CD4-positive, alpha-beta T cell treated with Interleukin-15 for 1 hour (primary cell): ENCODE data around the gene NOP10.

Experiments used
- DNase-seq: peaks from one replicate; pipeline ENCODE4 v3.0.0-alpha.2; 2020

Gene NOP10

DNA sequence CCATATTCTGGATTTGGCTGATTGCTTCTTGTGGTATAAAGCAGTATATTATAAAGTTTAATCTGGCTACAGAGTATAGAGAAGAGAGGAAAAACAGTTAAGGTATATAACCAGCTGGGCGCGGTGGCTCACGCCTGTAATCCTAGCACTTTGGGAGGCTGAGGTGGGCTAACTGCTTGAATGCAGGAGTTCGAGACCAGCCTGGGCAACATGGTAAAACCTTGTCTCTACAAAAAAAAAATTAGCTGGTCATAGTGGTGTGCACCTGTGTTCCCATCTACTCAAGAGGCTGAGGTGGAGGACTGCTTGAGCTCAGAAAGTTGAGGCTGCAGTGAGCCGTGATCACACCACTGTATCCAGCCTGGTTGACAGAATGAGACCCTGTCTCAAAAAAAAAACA, 12.7 kb downstream of the NOP10 start:
- DNase-seq, result no peak

DNA sequence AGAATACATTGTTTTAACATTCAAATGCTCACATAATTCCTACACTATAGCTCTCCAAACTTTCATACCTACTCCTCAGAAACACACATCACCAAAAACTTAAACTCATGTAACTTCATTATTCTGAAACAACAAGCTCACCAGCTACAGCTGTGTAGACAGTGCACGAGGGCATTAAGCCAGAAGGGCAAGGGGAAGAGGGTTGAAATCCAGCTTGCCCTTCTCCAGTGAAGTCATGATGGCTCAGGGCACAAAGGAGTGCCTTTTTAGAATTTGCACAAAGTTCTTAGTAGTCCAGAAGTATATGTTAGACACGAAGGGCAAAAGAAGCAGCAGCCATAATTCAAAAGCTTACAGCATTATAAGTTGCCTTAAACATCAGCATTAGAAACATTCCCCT, 13.9 kb downstream of the NOP10 start:
- no peak for DNase-seq

DNA sequence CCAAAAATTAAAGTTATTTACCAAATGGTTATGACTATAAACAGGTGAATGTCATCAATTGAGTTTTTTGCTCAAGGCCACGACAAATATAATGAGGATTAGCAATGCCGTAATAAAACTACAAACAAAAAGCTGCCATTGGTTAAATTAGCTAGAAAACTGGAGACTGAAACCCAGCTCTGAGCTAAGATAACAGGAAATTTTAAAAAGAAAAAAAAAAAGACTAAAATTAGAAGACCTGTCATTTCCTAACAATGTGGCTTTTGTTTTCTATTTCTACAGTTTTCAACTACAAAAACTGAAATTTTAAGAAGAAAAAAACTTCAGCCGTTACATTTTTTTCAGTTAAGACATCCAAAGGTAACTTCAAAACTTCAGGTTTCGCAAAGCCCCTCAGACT, 15.0 kb downstream of the NOP10 start:
- DNase-seq, result no peak

DNA sequence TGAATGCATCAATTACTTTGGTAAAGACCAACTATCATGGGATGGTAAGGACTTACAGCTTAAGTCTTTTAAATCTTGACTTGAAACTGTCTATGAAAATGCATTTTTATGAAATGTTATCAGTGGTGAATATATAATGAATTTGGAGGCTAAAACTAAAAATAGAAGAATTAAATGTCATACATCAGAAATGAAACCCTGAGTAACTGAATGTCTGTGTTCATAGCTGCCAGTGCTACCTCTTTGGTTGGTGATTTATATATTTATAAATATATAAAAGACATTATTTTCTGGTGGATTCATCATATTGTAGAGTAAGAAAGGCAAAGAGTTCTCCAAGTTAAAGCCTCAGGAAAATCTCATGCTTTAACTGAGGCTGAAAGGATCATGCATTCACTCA, 17.6 kb downstream of the NOP10 start:
- no peak for DNase-seq

DNA sequence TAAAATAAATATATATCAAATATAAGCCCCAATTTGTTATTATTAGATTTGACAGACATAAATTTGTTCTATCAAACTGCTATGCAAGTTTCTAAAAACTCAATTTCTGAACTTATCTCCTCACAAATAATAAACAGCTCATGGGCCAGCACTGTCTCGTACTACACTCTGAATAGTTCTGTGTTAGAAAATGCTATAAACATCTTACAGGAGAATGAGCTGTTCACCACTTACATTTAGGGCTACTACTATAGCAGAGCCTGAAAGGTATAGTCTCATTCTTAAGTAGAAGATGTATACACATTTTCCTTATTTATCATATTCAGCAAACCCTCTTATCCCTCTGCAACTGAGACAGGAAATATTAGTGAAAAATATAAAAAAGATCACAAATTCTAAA, 18.0 kb downstream of the NOP10 start:
- DNase-seq, result no peak

DNA sequence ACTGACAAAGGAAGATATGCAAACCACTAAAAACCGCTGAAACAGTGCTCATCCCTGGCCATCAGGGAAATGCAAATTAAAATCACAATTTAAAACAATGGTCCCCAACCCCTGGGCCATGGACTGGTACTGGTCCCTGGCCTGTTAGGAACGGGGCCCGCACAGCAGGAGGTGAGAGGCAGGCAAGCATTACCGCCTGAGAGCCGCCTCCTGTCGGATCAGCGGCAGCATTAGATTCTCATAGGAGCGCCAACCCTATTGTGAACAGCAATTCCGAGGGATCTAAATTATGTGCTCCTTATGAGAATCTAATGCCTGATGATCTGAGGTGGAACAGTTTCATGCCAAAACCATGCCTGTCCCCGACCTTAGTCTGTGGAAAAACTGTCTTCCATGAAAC, 19.7 kb downstream of the NOP10 start:
- DNase-seq, result no peak

DNA sequence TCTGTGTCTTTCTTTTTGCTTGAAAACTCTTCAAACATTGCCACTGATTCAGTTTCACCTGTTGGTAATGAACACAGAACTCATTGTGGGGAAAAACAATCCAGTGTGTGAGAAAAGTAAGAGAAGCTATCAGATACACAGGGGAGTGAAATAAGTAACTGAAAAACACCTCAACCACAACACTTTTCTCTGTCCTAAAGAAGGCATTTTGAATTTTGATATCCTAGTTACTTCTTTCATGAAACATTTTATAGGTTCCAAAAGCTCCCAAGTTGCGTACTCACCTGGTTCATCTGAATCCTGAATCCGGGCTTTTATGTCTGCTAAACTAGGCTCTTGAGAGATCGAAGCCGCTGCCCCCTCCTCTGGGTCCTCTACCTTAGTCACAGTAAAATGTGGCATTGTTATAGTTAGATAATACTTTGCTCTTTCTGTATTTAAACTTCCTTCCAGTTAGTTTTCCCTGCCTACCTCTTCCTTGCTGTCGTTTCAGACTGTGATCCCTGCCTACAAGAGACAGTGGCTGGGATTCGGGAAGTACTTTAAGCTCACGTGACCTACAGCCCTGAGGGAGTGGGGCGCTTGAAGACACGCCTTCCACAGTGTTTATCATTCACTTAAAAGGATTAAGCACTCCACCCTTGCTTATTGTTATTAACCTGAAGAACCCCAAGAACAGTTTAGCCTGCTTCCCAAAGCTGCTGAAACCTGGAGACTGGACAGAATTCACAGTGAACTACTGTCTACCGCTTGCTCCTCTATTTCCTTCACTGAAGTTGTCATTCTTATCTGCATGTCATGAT, 24.5 kb downstream of the NOP10 start:
- DNase-seq, result peak; percentile 23

DNA sequence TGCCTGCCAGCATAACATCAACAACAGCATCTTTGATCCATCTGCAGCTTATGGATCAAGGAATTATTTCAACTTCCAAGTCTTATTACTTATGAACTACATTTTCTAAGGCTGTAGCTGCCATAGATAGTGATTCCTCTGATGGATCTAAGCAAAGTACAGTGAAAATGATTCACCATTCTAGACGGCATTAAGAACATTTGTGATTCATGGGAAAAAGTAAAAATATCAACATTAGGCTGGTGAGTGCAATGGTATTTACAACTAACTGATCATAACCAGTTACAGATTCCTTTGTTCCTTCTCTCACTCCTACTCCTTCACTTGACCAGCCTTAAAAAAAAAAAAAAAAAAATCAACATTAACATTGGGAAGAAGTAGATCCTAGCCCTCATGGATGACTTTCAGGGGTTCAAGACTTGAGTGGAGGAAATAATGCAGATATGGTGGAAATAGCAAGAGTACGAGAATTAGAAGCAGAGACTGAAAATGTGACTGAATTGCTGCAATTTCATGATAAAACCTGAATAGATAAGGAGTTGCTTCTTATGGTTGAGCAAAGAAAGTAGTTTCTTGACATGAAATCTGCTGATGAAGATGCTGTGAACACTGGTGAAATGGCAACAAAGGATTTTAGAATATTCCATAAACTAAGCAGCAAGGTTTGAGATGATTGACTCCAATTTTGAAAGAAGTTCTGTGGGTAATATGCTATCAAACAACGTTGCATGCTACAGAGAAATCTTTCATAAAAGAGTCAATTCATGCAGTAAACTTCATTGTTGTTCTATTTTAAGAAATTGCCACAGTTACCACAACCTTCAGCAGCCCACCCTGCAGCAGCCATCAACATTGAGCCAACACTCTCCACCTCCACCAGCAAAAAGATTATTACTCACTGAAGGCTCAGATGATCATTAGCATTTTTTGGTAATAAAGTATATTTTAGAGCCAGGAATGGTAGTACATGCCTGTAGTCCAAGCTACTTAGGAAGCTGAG, 28.1 kb downstream of the NOP10 start:
- DNase-seq, result no peak

DNA sequence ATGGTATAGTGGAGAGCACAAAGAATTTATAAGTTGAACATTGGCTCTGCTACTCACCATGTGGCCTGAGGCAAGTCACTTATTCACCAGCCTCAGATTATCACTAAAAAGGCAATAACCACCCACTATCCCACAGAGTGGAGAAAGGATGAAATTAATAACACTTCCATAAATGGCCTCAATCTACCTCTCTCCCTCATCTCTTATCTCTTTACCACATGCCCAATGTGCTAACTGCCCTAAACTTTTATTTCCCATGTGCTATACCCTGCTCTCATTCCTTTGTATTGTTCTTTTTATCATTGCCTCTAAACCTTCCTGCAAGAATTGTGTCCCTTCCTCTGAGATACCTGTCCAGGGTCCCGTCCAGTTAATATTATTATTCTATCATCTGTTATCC, 31.4 kb downstream of the NOP10 start:
- DNase-seq, result no peak

DNA sequence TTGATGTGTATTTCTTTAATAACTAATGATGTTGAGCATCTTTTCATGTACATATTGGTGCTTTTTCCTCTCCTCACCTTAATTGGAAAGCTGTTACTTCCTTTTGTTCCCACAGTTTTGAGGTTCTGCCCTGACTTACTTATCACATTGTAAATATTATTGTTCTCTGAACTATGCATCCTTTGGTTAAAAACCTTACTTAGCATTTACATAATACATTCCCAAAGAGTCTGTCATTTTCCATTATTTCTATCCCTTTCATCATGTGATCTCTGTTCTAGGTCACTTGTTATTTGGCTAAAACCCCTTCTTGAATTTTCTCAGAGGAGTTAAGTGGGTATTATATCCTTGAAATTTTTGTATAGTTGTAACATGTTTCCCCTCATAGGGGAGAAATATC, 38.3 kb downstream of the NOP10 start:
- no peak for DNase-seq

DNA sequence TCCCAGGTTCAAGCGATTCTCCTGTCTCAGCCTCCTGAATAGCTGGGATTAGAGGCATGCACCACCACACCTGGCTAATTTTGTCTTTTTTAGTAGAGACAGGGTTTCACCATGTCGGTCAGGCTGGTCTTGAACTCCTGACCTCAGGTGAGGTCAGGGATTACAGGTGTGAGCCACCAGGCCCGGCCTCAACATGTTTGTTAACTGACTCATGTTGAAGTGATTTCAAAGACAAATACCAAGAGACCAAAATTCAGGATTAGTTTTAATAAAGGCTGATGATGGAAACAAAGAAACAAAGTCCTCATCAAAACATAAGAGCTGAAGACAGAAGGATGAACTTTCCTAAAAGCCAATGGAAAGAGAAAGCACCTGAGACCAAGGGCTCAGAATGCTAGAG, 41.9 kb downstream of the NOP10 start:
- DNase-seq, result no peak

DNA sequence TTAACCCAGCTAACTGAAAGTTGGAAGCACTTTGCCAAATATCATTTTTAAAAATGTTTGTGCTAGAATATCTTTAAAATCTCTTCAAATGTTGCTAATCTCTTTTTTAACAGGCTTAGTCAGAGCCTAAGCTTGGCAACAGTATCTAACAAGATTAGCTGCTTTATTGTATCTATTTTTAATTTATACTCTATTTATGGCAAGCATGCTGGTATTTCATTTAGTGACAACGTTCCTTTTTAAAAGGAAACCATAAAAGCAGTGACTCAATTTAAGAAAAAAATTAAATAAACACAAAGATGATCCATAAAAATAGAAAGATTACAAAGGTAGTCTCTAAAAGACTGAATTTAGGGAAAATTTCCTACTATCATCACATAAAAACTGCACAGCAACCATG, 45.9 kb downstream of the NOP10 start:
- DNase-seq, result no peak

DNA sequence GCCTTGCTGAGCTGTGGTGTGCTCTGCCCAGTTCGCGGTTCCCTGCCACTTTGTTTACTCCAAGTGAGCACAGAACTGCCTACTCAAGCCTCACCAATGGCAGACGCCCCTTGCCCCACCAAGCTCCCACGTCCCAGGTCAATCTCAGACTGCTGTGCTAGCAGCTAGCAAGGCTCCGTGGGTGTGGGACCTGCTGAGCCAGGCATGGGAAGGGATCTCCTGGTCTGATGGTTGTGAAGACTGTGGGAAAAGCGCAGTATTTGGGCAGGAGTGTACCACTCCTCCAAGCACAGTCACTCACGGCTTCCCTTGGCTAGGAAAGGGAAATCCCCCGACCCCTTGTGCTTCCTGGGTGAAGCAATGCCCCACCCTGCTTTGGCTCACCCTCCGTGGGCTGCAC, 50.3 kb downstream of the NOP10 start:
- no peak for DNase-seq
